Glutamatergic neuron (in vitro differentiated cells): ENCODE data around the gene MACROD2. TPM values are rescaled to one million over a fixed set of nuclear protein-coding genes. Genes with fewer than 3 reads are reported as not detected.

ENCODE experiments used
- DNase-seq: peaks from one replicate; pipeline ENCODE4 v3.0.0; 2022
- H3K27ac Mint-ChIP-seq: one replicate; pipeline ENCODE4 v1.8.0; 2020; ENCODE audit warnings: mild to moderate bottlenecking, mixed read lengths, inconsistent platforms; ENCODE audit not compliant: unreplicated experiment
- H3K27me3 Mint-ChIP-seq: one replicate; pipeline ENCODE4 v1.8.0; 2020; ENCODE audit warnings: mild to moderate bottlenecking, moderate library complexity, mixed read lengths, inconsistent platforms; ENCODE audit not compliant: unreplicated experiment
- H3K36me3 Mint-ChIP-seq: one replicate; pipeline ENCODE4 v1.8.0; 2020; ENCODE audit warnings: mild to moderate bottlenecking, mixed read lengths, inconsistent platforms; ENCODE audit not compliant: unreplicated experiment
- H3K4me1 Mint-ChIP-seq: one replicate; pipeline ENCODE4 v1.8.0; 2020; ENCODE audit warnings: mild to moderate bottlenecking, low read depth, mixed read lengths, inconsistent platforms; ENCODE audit not compliant: unreplicated experiment
- H3K4me3 Mint-ChIP-seq: one replicate; pipeline ENCODE4 v1.8.0; 2020; ENCODE audit warnings: mild to moderate bottlenecking, mixed read lengths, inconsistent platforms; ENCODE audit not compliant: unreplicated experiment
- H3K9me3 Mint-ChIP-seq: one replicate; pipeline ENCODE4 v1.8.0; 2020; ENCODE audit warnings: mild to moderate bottlenecking, moderate library complexity, mixed read lengths, inconsistent platforms; ENCODE audit not compliant: unreplicated experiment
- CTCF ChIP-seq: fragments of 200-600 bp; sonication (generic); IDR thresholded peaks from one replicate; pipeline ENCODE4 v1.5.0; 2021; ENCODE audit not compliant: partially characterized antibody, unreplicated experiment
- total RNA-seq: library from RNA; stranded (reverse); fragmentation: NEBNext Ultra II Directional; extraction: Animal tissue kit (Norgen Biotek cat#: 25700); gene quantifications from one replicate; pipeline ENCODE4 v1.2.1, GENCODE V29; 2021; ENCODE audit not compliant: unreplicated experiment

MACROD2 gene
- total RNA-seq, 1 donor from 2014 or later, result 8.7 TPM

GRCh38 chr20:14765370-14765701 lies 770.0 kb downstream of the MACROD2 start:
- Mint-ChIP-seq H3K4me3 (no peak overlapping the region), H3K27ac (no peak overlapping the region), H3K36me3 (no peaks in the 10 kb centered on the region), H3K27me3 (no peaks in the 10 kb centered on the region), H3K9me3 (no peaks in the 10 kb centered on the region), H3K4me1 (no peaks in the 10 kb centered on the region)
- no peak for TF ChIP-seq CTCF
- no peak for DNase-seq

- no peak overlapping the region for H3K27ac Mint-ChIP-seq
- TF ChIP-seq CTCF, result no peak
- peaks cover 3% of the 10 kb centered on the region for H3K27me3 Mint-ChIP-seq
- H3K4me1 Mint-ChIP-seq, result peaks cover 11% of the 10 kb centered on the region
- no peak for DNase-seq
- H3K4me3 Mint-ChIP-seq, result no peak overlapping the region
- H3K9me3 Mint-ChIP-seq, result peaks cover 2% of the 10 kb centered on the region
- no peaks in the 10 kb centered on the region for H3K36me3 Mint-ChIP-seq
Measured at GRCh38 chr20:14773486-14773885, 778.2 kb downstream of the MACROD2 start.

- no peak for TF ChIP-seq CTCF
- peaks cover 11% of the 10 kb centered on the region for H3K4me1 Mint-ChIP-seq
- H3K36me3 Mint-ChIP-seq, result no peaks in the 10 kb centered on the region
- H3K4me3 Mint-ChIP-seq, result no peak overlapping the region
- no peak for DNase-seq
- H3K27ac Mint-ChIP-seq, result no peak overlapping the region
- H3K27me3 Mint-ChIP-seq, result peaks cover 3% of the 10 kb centered on the region
- H3K9me3 Mint-ChIP-seq, result peaks cover 2% of the 10 kb centered on the region
Measured at GRCh38 chr20:14775778-14776177, 780.5 kb downstream of the MACROD2 start.

- peaks cover 2% of the 10 kb centered on the region for H3K9me3 Mint-ChIP-seq
Measured at GRCh38 chr20:14777591-14777990, 782.3 kb downstream of the MACROD2 start.

GRCh38 chr20:14778096-14778495 lies 782.8 kb downstream of the MACROD2 start:
- DNase-seq, result no peak
- Mint-ChIP-seq H3K4me3 (no peak overlapping the region), H3K27ac (no peak overlapping the region), H3K27me3 (peaks cover 3% of the 10 kb centered on the region), H3K36me3 (no peaks in the 10 kb centered on the region), H3K4me1 (peaks cover 11% of the 10 kb centered on the region), H3K9me3 (peaks cover 2% of the 10 kb centered on the region)
- no peak for TF ChIP-seq CTCF

More at GRCh38 chr20:14777591-14777990, 782.3 kb downstream of the MACROD2 start:
- no peak overlapping the region for H3K4me3 Mint-ChIP-seq
- H3K27ac Mint-ChIP-seq, result no peak overlapping the region
- DNase-seq, result no peak
- H3K36me3 Mint-ChIP-seq, result no peaks in the 10 kb centered on the region
- H3K4me1 Mint-ChIP-seq, result peaks cover 11% of the 10 kb centered on the region
- H3K27me3 Mint-ChIP-seq, result peaks cover 3% of the 10 kb centered on the region
- no peak for TF ChIP-seq CTCF
